HG03103 (cell line): ENCODE data around the gene B2M.
A peak's percentile ranks its signal among the peaks of the same experiment; 100 is the strongest.
"Not testable (repeated sequence)": the region's sequence is repeated elsewhere in the genome, so short reads cannot be mapped to it uniquely, and the experiment has no call there.

Experiments
- ATAC-seq: cut with Tn5 transposase; IDR thresholded peaks from one replicate; pipeline ENCODE4 v1.9.1; 2021; ENCODE audit warnings: low read depth; ENCODE audit not compliant: unreplicated experiment

The B2M gene

DNA sequence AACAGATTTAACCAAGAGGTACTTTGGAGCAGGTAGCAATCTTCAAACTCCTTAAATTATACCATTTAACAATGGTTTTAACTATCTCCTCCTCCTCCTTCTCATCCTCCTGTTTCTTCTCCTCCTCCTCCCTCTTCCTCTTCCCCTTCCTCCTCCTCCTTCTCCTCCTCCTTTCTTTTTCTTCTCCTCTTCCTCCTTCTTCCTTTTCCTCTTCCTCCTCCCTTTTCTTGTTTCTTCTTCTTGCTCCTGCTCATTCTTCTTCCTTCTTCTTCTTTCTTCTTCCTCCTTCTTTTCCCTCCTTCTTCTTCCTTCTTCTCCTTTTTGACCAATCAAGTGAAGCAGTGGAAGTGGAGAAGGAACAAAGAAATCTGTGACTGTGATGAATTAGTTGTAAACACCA is 14.3 kb upstream of the B2M start:
- no peak for ATAC-seq

DNA sequence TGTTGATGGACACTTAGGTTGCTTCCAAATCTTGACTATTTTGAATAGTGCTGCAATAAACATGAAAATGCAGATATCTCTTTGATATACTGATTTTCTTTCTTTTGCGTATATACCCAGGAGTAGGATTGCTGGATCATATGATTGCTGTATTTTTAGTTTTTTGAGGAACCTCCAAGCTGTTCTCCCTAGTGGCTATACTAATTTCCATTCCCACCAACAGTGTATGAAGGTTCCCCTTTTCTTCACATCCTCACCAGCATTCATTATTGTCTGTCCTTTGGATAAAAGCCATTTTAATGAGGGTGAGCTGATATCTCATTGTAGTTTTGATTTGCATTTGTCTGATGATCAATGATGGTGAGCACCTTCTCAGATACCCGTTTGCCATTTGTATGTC is 12.7 kb upstream of the B2M start:
- no peak for ATAC-seq

- not testable (repeated sequence) for ATAC-seq
These were observed 10.6 kb upstream of the B2M start for GRCh38 chr15:44700676-44701075.

DNA sequence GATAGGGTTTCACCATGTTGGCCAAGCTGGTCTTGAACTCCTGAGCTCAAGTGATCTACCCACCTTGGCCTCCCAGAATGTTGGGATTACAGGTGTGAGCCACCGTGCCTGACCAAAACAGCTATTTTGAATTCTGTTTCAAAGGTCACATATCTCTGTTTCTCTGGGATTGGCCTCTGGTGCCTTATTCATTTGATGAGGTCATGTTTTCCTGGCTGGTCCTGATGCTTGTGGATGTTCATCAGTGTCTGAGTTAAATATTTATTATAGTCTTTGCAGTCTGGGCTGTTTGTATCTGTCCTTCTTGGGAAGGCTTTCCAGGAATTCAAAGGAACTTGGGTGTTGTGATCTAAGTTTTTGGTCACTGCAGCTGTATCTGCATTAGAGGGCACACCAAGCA is 5.3 kb upstream of the B2M start:
- no peak for ATAC-seq

- no peak for ATAC-seq
These were observed 4.9 kb upstream of the B2M start for GRCh38 chr15:44706401-44706800.

DNA sequence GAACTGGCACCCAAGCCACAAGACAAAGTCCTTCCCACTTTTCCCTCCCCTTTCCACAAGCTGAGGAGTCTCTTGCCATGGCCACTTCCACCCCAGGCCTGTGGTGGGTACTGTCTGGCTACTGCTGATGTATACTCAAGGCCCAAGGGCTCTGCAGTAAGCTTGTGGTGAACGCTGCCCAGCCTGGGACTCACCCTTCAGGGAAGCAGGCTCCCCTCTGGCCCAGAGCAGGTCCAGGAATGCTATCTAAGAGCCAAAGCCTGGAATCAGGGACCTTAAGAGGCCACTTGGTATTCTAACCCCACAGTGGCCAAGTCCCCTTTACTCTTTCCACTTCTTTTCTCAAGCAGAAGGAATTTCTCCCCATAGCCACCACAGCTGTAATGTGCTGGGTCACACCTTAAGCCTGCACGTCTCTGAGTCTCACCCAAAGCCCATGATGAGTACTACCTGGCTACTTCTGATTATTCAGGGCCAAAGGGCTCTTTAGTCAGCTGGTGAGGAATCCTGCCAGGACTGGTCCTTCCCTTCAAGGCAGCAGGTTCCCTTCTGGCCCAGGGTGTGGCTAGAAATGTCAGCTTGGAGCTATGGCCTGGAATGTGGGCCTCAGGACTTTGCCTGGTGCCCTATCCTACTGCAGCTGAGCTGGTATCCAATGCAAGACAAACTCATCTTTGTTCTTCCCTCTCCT is 4.2 kb upstream of the B2M start:
- ATAC-seq = no peak

DNA sequence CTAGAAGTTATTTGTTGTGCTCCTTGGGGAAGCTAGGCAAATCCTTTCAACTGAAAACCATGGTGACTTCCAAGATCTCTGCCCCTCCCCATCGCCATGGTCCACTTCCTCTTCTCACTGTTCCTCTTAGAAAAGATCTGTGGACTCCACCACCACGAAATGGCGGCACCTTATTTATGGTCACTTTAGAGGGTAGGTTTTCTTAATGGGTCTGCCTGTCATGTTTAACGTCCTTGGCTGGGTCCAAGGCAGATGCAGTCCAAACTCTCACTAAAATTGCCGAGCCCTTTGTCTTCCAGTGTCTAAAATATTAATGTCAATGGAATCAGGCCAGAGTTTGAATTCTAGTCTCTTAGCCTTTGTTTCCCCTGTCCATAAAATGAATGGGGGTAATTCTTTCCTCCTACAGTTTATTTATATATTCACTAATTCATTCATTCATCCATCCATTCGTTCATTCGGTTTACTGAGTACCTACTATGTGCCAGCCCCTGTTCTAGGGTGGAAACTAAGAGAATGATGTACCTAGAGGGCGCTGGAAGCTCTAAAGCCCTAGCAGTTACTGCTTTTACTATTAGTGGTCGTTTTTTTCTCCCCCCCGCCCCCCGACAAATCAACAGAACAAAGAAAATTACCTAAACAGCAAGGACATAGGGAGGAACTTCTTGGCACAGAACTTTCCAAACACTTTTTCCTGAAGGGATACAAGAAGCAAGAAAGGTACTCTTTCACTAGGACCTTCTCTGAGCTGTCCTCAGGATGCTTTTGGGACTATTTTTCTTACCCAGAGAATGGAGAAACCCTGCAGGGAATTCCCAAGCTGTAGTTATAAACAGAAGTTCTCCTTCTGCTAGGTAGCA is 851 bp upstream of the B2M start:
- no peak for ATAC-seq

- no peak for ATAC-seq
These were observed 527 bp downstream of the B2M start for GRCh38 chr15:44711743-44712345.

- ATAC-seq = no peak
These were observed 1.2 kb downstream of the B2M start for GRCh38 chr15:44712346-44713005.

- no peak for ATAC-seq
These were observed 2.0 kb downstream of the B2M start for GRCh38 chr15:44713006-44713966.

- ATAC-seq = no peak
These were observed 4.0 kb downstream of the B2M start for GRCh38 chr15:44715142-44715796.

- ATAC-seq = no peak
These were observed 4.5 kb downstream of the B2M start for GRCh38 chr15:44715797-44716334.

DNA sequence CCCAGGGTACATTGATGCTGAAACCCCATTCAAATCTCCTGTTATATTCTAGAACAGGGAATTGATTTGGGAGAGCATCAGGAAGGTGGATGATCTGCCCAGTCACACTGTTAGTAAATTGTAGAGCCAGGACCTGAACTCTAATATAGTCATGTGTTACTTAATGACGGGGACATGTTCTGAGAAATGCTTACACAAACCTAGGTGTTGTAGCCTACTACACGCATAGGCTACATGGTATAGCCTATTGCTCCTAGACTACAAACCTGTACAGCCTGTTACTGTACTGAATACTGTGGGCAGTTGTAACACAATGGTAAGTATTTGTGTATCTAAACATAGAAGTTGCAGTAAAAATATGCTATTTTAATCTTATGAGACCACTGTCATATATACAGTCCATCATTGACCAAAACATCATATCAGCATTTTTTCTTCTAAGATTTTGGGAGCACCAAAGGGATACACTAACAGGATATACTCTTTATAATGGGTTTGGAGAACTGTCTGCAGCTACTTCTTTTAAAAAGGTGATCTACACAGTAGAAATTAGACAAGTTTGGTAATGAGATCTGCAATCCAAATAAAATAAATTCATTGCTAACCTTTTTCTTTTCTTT is 5.8 kb downstream of the B2M start:
- no peak for ATAC-seq

GRCh38 chr15:44718180-44718926 is 7.0 kb downstream of the B2M start:
- ATAC-seq = no peak

GRCh38 chr15:44718927-44719292 is 7.6 kb downstream of the B2M start:
- ATAC-seq = no peak

DNA sequence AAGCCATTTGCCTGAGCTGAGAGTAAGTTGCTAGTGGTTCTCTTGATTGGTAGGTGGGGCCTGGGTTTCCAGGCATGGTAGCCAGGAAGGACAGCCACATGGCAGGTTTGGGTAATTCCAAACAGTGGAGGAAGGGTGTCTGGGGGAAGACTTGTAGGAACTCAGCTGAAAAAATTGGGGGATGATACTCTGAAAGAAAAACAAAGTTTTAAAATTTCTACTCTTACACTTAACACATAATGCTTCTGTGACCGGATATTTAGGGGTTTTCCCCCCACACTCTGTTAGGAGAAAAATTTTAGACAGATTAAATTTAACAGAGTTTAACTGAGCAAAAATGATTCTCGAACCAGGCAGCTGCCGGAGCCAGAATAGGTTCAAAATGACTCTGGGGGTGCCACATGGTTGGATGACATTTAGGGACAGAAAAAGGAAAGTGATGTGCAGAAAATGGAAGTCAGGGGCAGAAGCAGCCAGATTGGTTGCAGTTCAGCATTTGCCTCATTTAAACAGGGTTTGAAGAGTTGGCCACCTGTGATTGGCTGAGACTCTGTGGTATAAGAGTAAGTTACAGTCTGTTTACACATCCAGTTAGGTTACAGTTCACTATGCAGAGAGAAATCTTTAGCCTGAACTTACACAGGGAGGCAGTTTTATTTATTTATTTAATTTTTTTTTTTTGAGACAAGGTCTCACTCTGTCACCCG is 8.1 kb downstream of the B2M start:
- ATAC-seq = peak; percentile 46

GRCh38 chr15:44720000-44720435 is 8.7 kb downstream of the B2M start:
- ATAC-seq = not testable (repeated sequence)
